ENCODE data around the gene ART1.
"Not testable (repeated sequence)": the region's sequence is repeated elsewhere in the genome, so short reads cannot be mapped to it uniquely, and the experiment has no call there.

Gene ART1

GRCh38 chr11:3632070-3632660 lies 12.8 kb upstream of the ART1 start:
- DNase-seq: no peak

- DNase-seq: no peak
Observed at GRCh38 chr11:3635641-3636375, 9.1 kb upstream of the ART1 start.

GRCh38 chr11:3637201-3637600 lies 7.7 kb upstream of the ART1 start:
- no peak for DNase-seq

- no peak for DNase-seq
Observed at GRCh38 chr11:3638513-3638912, 6.4 kb upstream of the ART1 start.

GRCh38 chr11:3639841-3640240 lies 5.1 kb upstream of the ART1 start:
- no peak for DNase-seq

GRCh38 chr11:3641191-3641590 lies 3.7 kb upstream of the ART1 start:
- DNase-seq: no peak

GRCh38 chr11:3641701-3642070 lies 3.2 kb upstream of the ART1 start, which contains the start of gene ART5:
TSS of gene ART5 (minus strand) at chr11:3641992. CDS start at chr11:3641862, 130 bp downstream.
- DNase-seq: no peak

- DNase-seq: peak; percentile 23
Observed at GRCh38 chr11:3642071-3642951, 2.6 kb upstream of the ART1 start.

- not testable (repeated sequence) for DNase-seq
Observed at GRCh38 chr11:3643102-3643546, 1.8 kb upstream of the ART1 start.

GRCh38 chr11:3645552-3645951 lies 624 bp downstream of the ART1 start:
- no peak for DNase-seq

- not testable (repeated sequence) for DNase-seq
Observed at GRCh38 chr11:3648843-3649242, 3.9 kb downstream of the ART1 start.

GRCh38 chr11:3649374-3649773 lies 4.4 kb downstream of the ART1 start:
- DNase-seq: not testable (repeated sequence)

- not testable (repeated sequence) for DNase-seq
Observed at GRCh38 chr11:3652514-3652913, 7.6 kb downstream of the ART1 start.

- no peak for DNase-seq
Observed at GRCh38 chr11:3655547-3655946, 10.6 kb downstream of the ART1 start.

- DNase-seq: not testable (repeated sequence)
Observed at GRCh38 chr11:3657331-3657730, 12.4 kb downstream of the ART1 start.

GRCh38 chr11:3658252-3658651 lies 13.3 kb downstream of the ART1 start:
- no peak for DNase-seq

- DNase-seq: no peak
Observed at GRCh38 chr11:3659595-3660515, 14.9 kb downstream of the ART1 start.

- no peak for DNase-seq
Observed at GRCh38 chr11:3660960-3661359, 16.0 kb downstream of the ART1 start.

- no peak for DNase-seq
Observed at GRCh38 chr11:3662856-3663255, 17.9 kb downstream of the ART1 start.

GRCh38 chr11:3664032-3664630 lies 19.2 kb downstream of the ART1 start:
- DNase-seq: no peak

GRCh38 chr11:3665336-3666022 lies 20.6 kb downstream of the ART1 start:
- no peak for DNase-seq
